Liver (tissue), 9 donors: ENCODE measurements around the gene DIO1. TPM values are rescaled to one million over a fixed set of nuclear protein-coding genes. Genes with fewer than 3 reads are reported as not detected.
"Not testable (repeated sequence)": the region's sequence is repeated elsewhere in the genome, so short reads cannot be mapped to it uniquely, and the experiment has no call there.

Experiments
- DNase-seq: peaks from one replicate; pipeline ENCODE4 v3.0.0-alpha.2; 2017; ENCODE audit warnings: low spot score
- H3K27ac ChIP-seq, 2 donors: one replicate each; pipeline ENCODE4 v1.7.0; 2013; ENCODE audit warnings: inconsistent platforms in 2 of 2, low read length in 2 of 2, control low read depth in 1 of 2, low read depth in 1 of 2, mild to moderate bottlenecking in 1 of 2
- H3K27me3 ChIP-seq, 4 donors: one replicate each; pipeline versions ENCODE4 v1.6.1 to v1.7.0; 2013; ENCODE audit warnings: low read length in 3 of 4, inconsistent platforms in 1 of 4, mild to moderate bottlenecking in 1 of 4, moderate library complexity in 1 of 4; ENCODE audit not compliant: control insufficient read depth in 4 of 4, insufficient read depth in 4 of 4
- H3K36me3 ChIP-seq, 4 donors: one replicate each; pipeline versions ENCODE4 v1.6.1 to v1.7.0; 2013; ENCODE audit warnings: low read length in 3 of 4, mild to moderate bottlenecking in 3 of 4, low read depth in 1 of 4, moderate library complexity in 1 of 4; ENCODE audit not compliant: control insufficient read depth in 4 of 4, insufficient read depth in 3 of 4
- H3K4me1 ChIP-seq, 4 donors: one replicate each; pipeline versions ENCODE4 v1.6.1 to v1.7.0; 2013; ENCODE audit warnings: low read length in 3 of 4, mild to moderate bottlenecking in 3 of 4, moderate library complexity in 1 of 4; ENCODE audit not compliant: control insufficient read depth in 4 of 4, insufficient read depth in 4 of 4
- H3K4me3 ChIP-seq, 3 donors: one replicate each; pipeline versions ENCODE4 v1.6.1 to v1.7.0; 2013; ENCODE audit warnings: low read length in 3 of 3, control low read depth in 1 of 3, low read depth in 1 of 3, mild to moderate bottlenecking in 1 of 3
- H3K9ac ChIP-seq, 2 donors: one replicate each; pipeline ENCODE4 v1.7.0; 2013; ENCODE audit warnings: low read length in 2 of 2, mild to moderate bottlenecking in 2 of 2, moderate library complexity in 2 of 2, control low read depth in 1 of 2, low read depth in 1 of 2
- H3K9me3 ChIP-seq, 4 donors: one replicate each; pipeline versions ENCODE4 v1.6.1 to v1.7.0; 2013; ENCODE audit warnings: low read length in 3 of 4; ENCODE audit not compliant: control insufficient read depth in 4 of 4
- ATF3 ChIP-seq: IDR thresholded peaks from 2 replicates; pipeline ENCODE4 v1.6.1; 2016; ENCODE audit warnings: antibody characterized with exemption
- CTCF ChIP-seq: fragments of 150-350 bp; IDR thresholded peaks from 2 replicates; pipeline ENCODE4 v1.5.1; 2017; ENCODE audit warnings: improper control_type of control experiment, low read depth, low read length; ENCODE audit not compliant: missing input control
- EGR1 ChIP-seq, 2 donors: IDR thresholded peaks; 2 replicates each; pipeline ENCODE4 v1.6.1; 2016 to 2018; ENCODE audit warnings: antibody characterized with exemption in 2 of 2, low read depth in 2 of 2
- FOXA1 ChIP-seq: IDR thresholded peaks from 2 replicates; pipeline ENCODE4 v1.6.1; 2016; ENCODE audit warnings: antibody characterized with exemption
- FOXA2 ChIP-seq: IDR thresholded peaks from 2 replicates; pipeline ENCODE4 v1.6.1; 2016; ENCODE audit warnings: antibody characterized with exemption
- GABPA ChIP-seq, 2 donors: IDR thresholded peaks in 1 of 2; conservative IDR thresholded peaks in 1 of 2; 2 replicates each; pipeline ENCODE4 v1.6.1; 2016; ENCODE audit warnings: antibody characterized with exemption in 2 of 2, mild to moderate bottlenecking in 1 of 2, moderate library complexity in 1 of 2
- HNF4A ChIP-seq, 2 donors: conservative IDR thresholded peaks; 2 replicates each; pipeline ENCODE4 v1.6.1; 2016; ENCODE audit warnings: antibody characterized with exemption in 2 of 2, mild to moderate bottlenecking in 2 of 2
- HNF4G ChIP-seq: IDR thresholded peaks from 2 replicates; pipeline ENCODE4 v1.6.1; 2016; ENCODE audit warnings: antibody characterized with exemption
- JUND ChIP-seq, 2 donors: IDR thresholded peaks; 2 replicates each; pipeline ENCODE4 v1.6.1; 2016; ENCODE audit warnings: antibody characterized with exemption in 2 of 2
- MAX ChIP-seq: IDR thresholded peaks from 2 replicates; pipeline ENCODE4 v1.6.1; 2016; ENCODE audit warnings: antibody characterized with exemption
- NR2F2 ChIP-seq: IDR thresholded peaks from 2 replicates; pipeline ENCODE4 v1.6.1; 2016; ENCODE audit warnings: antibody characterized with exemption
- RAD21 ChIP-seq, 2 donors: IDR thresholded peaks; 2 replicates each; pipeline ENCODE4 v1.6.1; 2016; ENCODE audit warnings: antibody characterized with exemption in 2 of 2, mild to moderate bottlenecking in 2 of 2
- REST ChIP-seq: IDR thresholded peaks from 2 replicates; pipeline ENCODE4 v1.6.1; 2016; ENCODE audit warnings: antibody characterized with exemption, mild to moderate bottlenecking
- RXRA ChIP-seq, 2 donors: IDR thresholded peaks; 2 replicates each; pipeline ENCODE4 v1.6.1; 2017 to 2018; ENCODE audit warnings: antibody characterized with exemption in 2 of 2, mild to moderate bottlenecking in 1 of 2
- SP1 ChIP-seq: IDR thresholded peaks from 2 replicates; pipeline ENCODE4 v1.6.1; 2018; ENCODE audit warnings: antibody characterized with exemption, mild to moderate bottlenecking
- TAF1 ChIP-seq: conservative IDR thresholded peaks from 2 replicates; pipeline ENCODE4 v1.6.1; 2016; ENCODE audit warnings: antibody characterized with exemption, mild to moderate bottlenecking
- YY1 ChIP-seq: IDR thresholded peaks from 2 replicates; pipeline ENCODE4 v1.6.1; 2016; ENCODE audit warnings: antibody characterized with exemption, mild to moderate bottlenecking
- ZBTB33 ChIP-seq: IDR thresholded peaks from 2 replicates; pipeline ENCODE4 v1.6.1; 2016; ENCODE audit warnings: antibody characterized with exemption
- WGBS: extraction: QIAGEN DNeasy Blood & Tissue Kit; methylation state at CpG from one replicate; pipeline ENCODE4 v1.1.7; 2013; 5-methylcytosine and 5-hydroxymethylcytosine counted together
- polyA plus RNA-seq, 2 donors: library from polyadenylated mRNA; stranded (reverse) in 1 of 2; unstranded in 1 of 2; fragments of 200-250 nt in 1 of 2; fragments of >200 nt in 1 of 2; fragmentation: Nextera tagmentation in 1 of 2; extraction: Ambion mirVana in 1 of 2; gene quantifications; one replicate each; pipeline versions ENCODE4 v1.2.1 to v1.2.3, GENCODE V29; 2013 to 2015
- total RNA-seq, 2 donors: library from RNA; depleted of rRNA; stranded (reverse); fragments of >200 nt; gene quantifications; one replicate each; pipeline ENCODE4 v1.2.3, GENCODE V29; 2014
- donor health status: healthy.
- donor health status: healthy.
- donor health status: healthy.
- donor health status: healthy.
- donor health status: healthy.

DIO1 gene
- total and polyA plus RNA-seq, 4 donors: 23.9 to 176 (median 95.6) TPM

GRCh38 chr1:53883600-53883999 lies 10.4 kb upstream of the DIO1 start:
- H3K4me1 ChIP-seq: peaks cover 3 to 34% (median 20%) of the 10 kb centered on the region in 4 donors
- not testable (repeated sequence) for H3K9me3 ChIP-seq, H3K27me3 ChIP-seq, H3K4me3 ChIP-seq, DNase-seq
- H3K27ac ChIP-seq: peak overlapping the region; percentile 31 to 79
- WGBS: 42% methylated on average over 6 of the region's 6 CpGs
- H3K36me3 ChIP-seq: peaks cover 0 to 14% (median 6%) of the 10 kb centered on the region in 4 donors
- peak; percentile 37 for TF ChIP-seq YY1
- peak in 1 of 2 donors; percentile 20 for TF ChIP-seq RAD21 (IDR thresholded peaks at IDR 0.05)
- peak; percentile 14 for TF ChIP-seq SP1
- peak; percentile 25 to 52 for TF ChIP-seq HNF4A (conservative IDR thresholded peaks at IDR 0.05)
- TF ChIP-seq JUND (IDR thresholded peaks at IDR 0.05): peak; percentile 37 to 85
- TF ChIP-seq RXRA (IDR thresholded peaks at IDR 0.05): peak; percentile 77
- peak overlapping the region in 1 of 2 donors; percentile 53 for H3K9ac ChIP-seq

GRCh38 chr1:53888681-53889080 lies 5.3 kb upstream of the DIO1 start:
- H3K27me3 ChIP-seq: no peaks in the 10 kb centered on the region
- no peak for DNase-seq
- H3K4me1 ChIP-seq: peaks cover 4 to 43% (median 34%) of the 10 kb centered on the region in 4 donors
- WGBS: 51% methylated on average over 2 of the region's 2 CpGs
- peak overlapping the region in 1 of 2 donors; percentile 68 for H3K9ac ChIP-seq
- TF ChIP-seq TAF1 (no peak), RAD21 (IDR thresholded peaks at IDR 0.05) (no peak), REST (no peak), RXRA (IDR thresholded peaks at IDR 0.05) (no peak)
- peak overlapping the region in 1 of 3 donors; percentile 88 for H3K4me3 ChIP-seq
- H3K36me3 ChIP-seq: peaks cover 0 to 7% (median 2%) of the 10 kb centered on the region in 4 donors
- no peaks in the 10 kb centered on the region for H3K9me3 ChIP-seq
- H3K27ac ChIP-seq: peak overlapping the region; percentile 45 to 90

- DNase-seq: peak; percentile 87
- Histone ChIP-seq H3K27ac (peak within 1 kb of the TSS; percentile 85 to 90), H3K36me3 (peaks cover 0 to 7% (median 2%) of the 10 kb centered on the region in 4 donors), H3K27me3 (no peaks in the 10 kb centered on the region), H3K9ac (peak within 1 kb of the TSS; percentile 77 to 82), H3K4me1 (peaks cover 2 to 36% (median 30%) of the 10 kb centered on the region in 4 donors), H3K4me3 (peak within 1 kb of the TSS; percentile 82 to 100 (median 88)), H3K9me3 (no peaks in the 10 kb centered on the region)
- WGBS: 2% methylated on average over 62 of the region's 62 CpGs
- TF ChIP-seq ZBTB33: peak; percentile 15
- TF ChIP-seq MAX: peak; percentile 99
- peak; percentile 41 to 87 for TF ChIP-seq GABPA (IDR thresholded peaks at IDR 0.05 in 1 of 2, conservative IDR thresholded peaks at IDR 0.05 in 1 of 2)
- peak; percentile 44 to 52 for TF ChIP-seq RAD21 (IDR thresholded peaks at IDR 0.05)
- peak; percentile 40 for TF ChIP-seq YY1
- peak in 1 of 2 donors; percentile 32 for TF ChIP-seq HNF4A (conservative IDR thresholded peaks at IDR 0.05)
- peak; percentile 18 for TF ChIP-seq NR2F2
- no peak for TF ChIP-seq TAF1
- TF ChIP-seq SP1: peak; percentile 68
- TF ChIP-seq EGR1 (IDR thresholded peaks at IDR 0.05; ENCODE audit: low read depth in 2 of 2): peak in 1 of 2 donors; percentile 64
- no peak for TF ChIP-seq FOXA1
- peak; percentile 53 to 62 for TF ChIP-seq RXRA (IDR thresholded peaks at IDR 0.05)
- TF ChIP-seq FOXA2: no peak
- TF ChIP-seq HNF4G: no peak
- no peak for TF ChIP-seq ATF3
- peak; percentile 1 for TF ChIP-seq CTCF
These were observed 4.4 kb upstream of the DIO1 start, which contains the start of gene YIPF1 for GRCh38 chr1:53889304-53890298. Gene YIPF1 (minus strand): TSS chr1:53889797. CDS start chr1:53888937, 860 bp downstream.
